ENCODE results near the gene CST2. TPM values are rescaled to one million over a fixed set of nuclear protein-coding genes. Genes with fewer than 3 reads are reported as not detected.

Gene CST2
- total and polyA plus RNA-seq, 2 experiments from 2014 or later: not detected

DNA sequence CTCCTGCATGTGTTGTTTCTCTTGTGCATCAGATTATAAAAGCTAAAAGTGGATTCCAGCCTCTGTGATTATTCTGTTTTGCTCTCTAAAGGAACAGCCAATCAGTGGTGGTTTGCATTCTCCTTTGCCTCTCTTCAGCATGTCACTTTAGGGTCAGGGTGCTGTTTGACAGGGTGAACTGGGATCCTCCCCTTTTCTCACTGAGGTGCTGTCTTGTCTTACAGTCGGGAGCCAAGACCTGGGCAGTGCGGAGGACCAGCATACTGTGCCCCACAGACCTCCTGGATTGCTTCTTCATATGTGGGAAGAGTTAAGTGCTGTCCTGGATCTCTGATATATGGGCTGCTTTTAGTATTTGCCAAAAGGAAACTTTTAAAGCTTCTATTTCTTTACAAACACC lies 15.2 kb upstream of the CST2 start:
- no peaks in the 10 kb centered on the region for H3K36me3 ChIP-seq (ENCODE audit: insufficient read depth)
- H3K4me2 ChIP-seq: no peak overlapping the region
- no peaks in the 10 kb centered on the region for H3F3A ChIP-seq (replicated peaks; ENCODE audit: low read depth)
- no peaks in the 10 kb centered on the region for H3K4me1 ChIP-seq (ENCODE audit: insufficient read depth)
- no peak overlapping the region for H3K4me3 Mint-ChIP-seq
- H3K79me2 ChIP-seq (replicated peaks; ENCODE audit: insufficient read depth): no peaks in the 10 kb centered on the region
- TF ChIP-seq STAT1 (IDR thresholded peaks at IDR 0.05; ENCODE audit: unreplicated experiment) (no peak), CREB1 (CRISPR knock-in tag; IDR thresholded peaks at IDR 0.05; ENCODE audit: low read depth) (no peak), POLR2AphosphoS5 (IDR thresholded peaks at IDR 0.05; ENCODE audit: low read depth) (no peak), EZH2 (IDR thresholded peaks at IDR 0.05; ENCODE audit: low read depth, unreplicated experiment) (no peak), NANOG (IDR thresholded peaks at IDR 0.05; ENCODE audit: borderline replicate concordance) (no peak), ZNF462 (CRISPR knock-in tag; IDR thresholded peaks at IDR 0.05) (no peak), REST (IDR thresholded peaks at IDR 0.05; ENCODE audit: unreplicated experiment) (no peak), JUNB (IDR thresholded peaks at IDR 0.05; ENCODE audit: unreplicated experiment) (no peak), ZNF114 (CRISPR knock-in tag; IDR thresholded peaks at IDR 0.05) (no peak), EZH2phosphoT487 (IDR thresholded peaks at IDR 0.05; ENCODE audit: unreplicated experiment) (no peak), ZNF331 (CRISPR knock-in tag; IDR thresholded peaks at IDR 0.05; ENCODE audit: low read depth) (no peak)
- TF ChIP-seq, protein P1, sequence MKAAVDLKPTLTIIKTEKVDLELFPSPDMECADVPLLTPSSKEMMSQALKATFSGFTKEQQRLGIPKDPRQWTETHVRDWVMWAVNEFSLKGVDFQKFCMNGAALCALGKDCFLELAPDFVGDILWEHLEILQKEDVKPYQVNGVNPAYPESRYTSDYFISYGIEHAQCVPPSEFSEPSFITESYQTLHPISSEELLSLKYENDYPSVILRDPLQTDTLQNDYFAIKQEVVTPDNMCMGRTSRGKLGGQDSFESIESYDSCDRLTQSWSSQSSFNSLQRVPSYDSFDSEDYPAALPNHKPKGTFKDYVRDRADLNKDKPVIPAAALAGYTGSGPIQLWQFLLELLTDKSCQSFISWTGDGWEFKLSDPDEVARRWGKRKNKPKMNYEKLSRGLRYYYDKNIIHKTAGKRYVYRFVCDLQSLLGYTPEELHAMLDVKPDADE (IDR thresholded peaks at IDR 0.05): no peak
- TF ChIP-seq, protein P2, sequence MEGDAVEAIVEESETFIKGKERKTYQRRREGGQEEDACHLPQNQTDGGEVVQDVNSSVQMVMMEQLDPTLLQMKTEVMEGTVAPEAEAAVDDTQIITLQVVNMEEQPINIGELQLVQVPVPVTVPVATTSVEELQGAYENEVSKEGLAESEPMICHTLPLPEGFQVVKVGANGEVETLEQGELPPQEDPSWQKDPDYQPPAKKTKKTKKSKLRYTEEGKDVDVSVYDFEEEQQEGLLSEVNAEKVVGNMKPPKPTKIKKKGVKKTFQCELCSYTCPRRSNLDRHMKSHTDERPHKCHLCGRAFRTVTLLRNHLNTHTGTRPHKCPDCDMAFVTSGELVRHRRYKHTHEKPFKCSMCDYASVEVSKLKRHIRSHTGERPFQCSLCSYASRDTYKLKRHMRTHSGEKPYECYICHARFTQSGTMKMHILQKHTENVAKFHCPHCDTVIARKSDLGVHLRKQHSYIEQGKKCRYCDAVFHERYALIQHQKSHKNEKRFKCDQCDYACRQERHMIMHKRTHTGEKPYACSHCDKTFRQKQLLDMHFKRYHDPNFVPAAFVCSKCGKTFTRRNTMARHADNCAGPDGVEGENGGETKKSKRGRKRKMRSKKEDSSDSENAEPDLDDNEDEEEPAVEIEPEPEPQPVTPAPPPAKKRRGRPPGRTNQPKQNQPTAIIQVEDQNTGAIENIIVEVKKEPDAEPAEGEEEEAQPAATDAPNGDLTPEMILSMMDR (conservative IDR thresholded peaks at IDR 0.05; ENCODE audit: low read depth in 2 of 2): no peak
- H3K27me3 ChIP-seq (ENCODE audit: insufficient read depth): no peaks in the 10 kb centered on the region
- H3K27ac ChIP-seq (ENCODE audit: low read depth): no peak overlapping the region
- no peak overlapping the region for H3K27ac Mint-ChIP-seq
- H3K27me3 Mint-ChIP-seq (ENCODE audit: insufficient read depth, low read depth, poor library complexity): peaks cover 3% of the 10 kb centered on the region
- H3K4me1 Mint-ChIP-seq: no peaks in the 10 kb centered on the region
- no peaks in the 10 kb centered on the region for H4K20me1 ChIP-seq (replicated peaks; ENCODE audit: insufficient read depth)
- 0 out of 3 replicates have a peak, but pooled peaks cover 8% of the 10 kb centered on the region for H3K9me3 Mint-ChIP-seq
- ATAC-seq (no peak), DNase-seq (ENCODE audit: low spot score) (no peak)
- no peak overlapping the region for H3K4me3 ChIP-seq
- no peaks in the 10 kb centered on the region for H3K36me3 Mint-ChIP-seq (ENCODE audit: low read depth)
- H2AFZ ChIP-seq: no peak overlapping the region
- H3K9me2 ChIP-seq (ENCODE audit: insufficient read depth): peaks cover 3% of the 10 kb centered on the region; the same call in 1 of the 2 replicates
